Activated T-cell treated with anti-CD3 and anti-CD28 coated beads, Interleukin-2, amount 50 U/mL, for 72 hours (primary cell): ENCODE results near the gene ATP2B2. TPM values are rescaled to one million over a fixed set of nuclear protein-coding genes. Genes with fewer than 3 reads are reported as not detected.

Experiments used
- ATAC-seq, 2 donors: fragments of 150-1000 bp; cut with Tn5 transposase; replicated peaks in 1 of 2; 2 replicates each; pipeline ENCODE4 v1.10.0; 2021; ENCODE audit warnings: moderate library complexity in 2 of 2, mild to moderate bottlenecking in 1 of 2
- DNase-seq, 2 donors: peaks; one replicate each; pipeline ENCODE4 v3.0.0; 2021 to 2022; ENCODE audit warnings: mixed read lengths in 1 of 2
- H3K27ac Mint-ChIP-seq: one replicate; pipeline ENCODE4 v1.8.0; 2022; ENCODE audit warnings: mild to moderate bottlenecking, moderate library complexity, mixed read lengths
- H3K27me3 Mint-ChIP-seq: one replicate; pipeline ENCODE4 v1.8.0; 2022; ENCODE audit warnings: low read depth, mixed read lengths
- H3K36me3 Mint-ChIP-seq, 2 donors: one replicate each; pipeline ENCODE4 v1.8.0; 2022; ENCODE audit warnings: mixed read lengths in 2 of 2, mild to moderate bottlenecking in 1 of 2; ENCODE audit not compliant: insufficient read depth in 2 of 2
- H3K4me1 Mint-ChIP-seq: one replicate; pipeline ENCODE4 v1.8.0; 2022; ENCODE audit warnings: low read depth, mixed read lengths
- H3K4me3 Mint-ChIP-seq, 2 donors: one replicate each; pipeline ENCODE4 v1.8.0; 2022; ENCODE audit warnings: mild to moderate bottlenecking in 2 of 2, mixed read lengths in 2 of 2, moderate library complexity in 2 of 2
- H3K9me3 Mint-ChIP-seq, 2 donors: one replicate each; pipeline ENCODE4 v1.8.0; 2022; ENCODE audit warnings: mixed read lengths in 2 of 2
- total RNA-seq, 2 donors: library from RNA; stranded (reverse); gene quantifications; one replicate each; pipeline ENCODE4 v1.2.3, GENCODE V29; 2022

The ATP2B2 gene
- total RNA-seq, 2 donors from 2014 or later: not detected

- Mint-ChIP-seq H3K27ac (no peak overlapping the region), H3K27me3 (peaks cover 8% of the 10 kb centered on the region), H3K4me1 (no peaks in the 10 kb centered on the region), H3K36me3 (no peaks in the 10 kb centered on the region), H3K9me3 (no peaks in the 10 kb centered on the region), H3K4me3 (no peak overlapping the region)
- ATAC-seq (no peak), DNase-seq (no peak)
These were observed 170.1 kb downstream of the ATP2B2 start for GRCh38 chr3:10335190-10335738.

GRCh38 chr3:10334459-10334858 is 170.9 kb downstream of the ATP2B2 start:
- no peak for DNase-seq
- Mint-ChIP-seq H3K27me3 (peaks cover 16% of the 10 kb centered on the region), H3K4me1 (no peaks in the 10 kb centered on the region), H3K4me3 (no peak overlapping the region), H3K9me3 (no peaks in the 10 kb centered on the region), H3K36me3 (no peaks in the 10 kb centered on the region), H3K27ac (no peak overlapping the region)
- ATAC-seq: no peak

GRCh38 chr3:10334042-10334441 is 171.3 kb downstream of the ATP2B2 start:
- DNase-seq: no peak
- no peak overlapping the region for H3K4me3 Mint-ChIP-seq
- ATAC-seq: no peak
- no peaks in the 10 kb centered on the region for H3K36me3 Mint-ChIP-seq
- H3K9me3 Mint-ChIP-seq: no peaks in the 10 kb centered on the region
- H3K27ac Mint-ChIP-seq: no peak overlapping the region
- H3K4me1 Mint-ChIP-seq: no peaks in the 10 kb centered on the region
- peaks cover 20% of the 10 kb centered on the region for H3K27me3 Mint-ChIP-seq

GRCh38 chr3:10333349-10333650 is 172.1 kb downstream of the ATP2B2 start:
- H3K36me3 Mint-ChIP-seq: no peaks in the 10 kb centered on the region
- no peak overlapping the region for H3K4me3 Mint-ChIP-seq
- no peaks in the 10 kb centered on the region for H3K9me3 Mint-ChIP-seq
- ATAC-seq (no peak), DNase-seq (no peak)
- peaks cover 28% of the 10 kb centered on the region for H3K27me3 Mint-ChIP-seq
- no peaks in the 10 kb centered on the region for H3K4me1 Mint-ChIP-seq
- no peak overlapping the region for H3K27ac Mint-ChIP-seq

GRCh38 chr3:10332481-10333348 is 172.7 kb downstream of the ATP2B2 start:
- DNase-seq (no peak), ATAC-seq (no peak)
- Mint-ChIP-seq H3K4me1 (no peaks in the 10 kb centered on the region), H3K9me3 (no peaks in the 10 kb centered on the region), H3K36me3 (no peaks in the 10 kb centered on the region), H3K27ac (no peak overlapping the region), H3K27me3 (peaks cover 34% of the 10 kb centered on the region), H3K4me3 (no peak overlapping the region)

GRCh38 chr3:10331320-10331719 is 174.1 kb downstream of the ATP2B2 start:
- ATAC-seq: no peak
- H3K9me3 Mint-ChIP-seq: no peaks in the 10 kb centered on the region

GRCh38 chr3:10330319-10330718 is 175.1 kb downstream of the ATP2B2 start:
- no peak overlapping the region for H3K27ac Mint-ChIP-seq
- DNase-seq (no peak), ATAC-seq (no peak)
- H3K9me3 Mint-ChIP-seq: no peaks in the 10 kb centered on the region
- no peaks in the 10 kb centered on the region for H3K36me3 Mint-ChIP-seq
- peaks cover 55% of the 10 kb centered on the region for H3K27me3 Mint-ChIP-seq
- H3K4me3 Mint-ChIP-seq: no peak overlapping the region
- H3K4me1 Mint-ChIP-seq: no peaks in the 10 kb centered on the region

More at GRCh38 chr3:10331320-10331719, 174.1 kb downstream of the ATP2B2 start:
- Mint-ChIP-seq H3K36me3 (no peaks in the 10 kb centered on the region), H3K27ac (no peak overlapping the region), H3K4me1 (no peaks in the 10 kb centered on the region), H3K27me3 (peaks cover 45% of the 10 kb centered on the region), H3K4me3 (no peak overlapping the region)
- no peak for DNase-seq

GRCh38 chr3:10329495-10330015 is 175.8 kb downstream of the ATP2B2 start:
- H3K4me3 Mint-ChIP-seq: no peak overlapping the region
- ATAC-seq: no peak
- no peaks in the 10 kb centered on the region for H3K9me3 Mint-ChIP-seq
- DNase-seq: no peak
- peaks cover 60% of the 10 kb centered on the region for H3K27me3 Mint-ChIP-seq
- H3K27ac Mint-ChIP-seq: no peak overlapping the region
- no peaks in the 10 kb centered on the region for H3K36me3 Mint-ChIP-seq
- no peaks in the 10 kb centered on the region for H3K4me1 Mint-ChIP-seq

GRCh38 chr3:10328460-10329071 is 176.8 kb downstream of the ATP2B2 start:
- Mint-ChIP-seq H3K27me3 (peaks cover 57% of the 10 kb centered on the region), H3K9me3 (no peaks in the 10 kb centered on the region), H3K4me1 (no peaks in the 10 kb centered on the region), H3K4me3 (no peak overlapping the region), H3K27ac (no peak overlapping the region), H3K36me3 (no peaks in the 10 kb centered on the region)
- DNase-seq (no peak), ATAC-seq (no peak)

- Mint-ChIP-seq H3K4me3 (no peak overlapping the region), H3K4me1 (no peaks in the 10 kb centered on the region), H3K27me3 (peaks cover 53% of the 10 kb centered on the region), H3K27ac (no peak overlapping the region), H3K36me3 (no peaks in the 10 kb centered on the region), H3K9me3 (no peaks in the 10 kb centered on the region)
- no peak for DNase-seq
- no peak for ATAC-seq
These were observed 177.8 kb downstream of the ATP2B2 start for GRCh38 chr3:10327592-10327991.

- Mint-ChIP-seq H3K4me1 (peaks cover 35% of the 10 kb centered on the region), H3K27me3 (peaks cover 23% of the 10 kb centered on the region), H3K4me3 (no peak overlapping the region), H3K36me3 (peaks cover 0 to 4% of the 10 kb centered on the region in 2 donors), H3K27ac (no peak overlapping the region), H3K9me3 (no peaks in the 10 kb centered on the region)
- no peak for ATAC-seq
- peak; percentile 10 to 19 for DNase-seq
These were observed 183.1 kb downstream of the ATP2B2 start for GRCh38 chr3:10322352-10322710.

- H3K9me3 Mint-ChIP-seq: no peaks in the 10 kb centered on the region
- DNase-seq (no peak), ATAC-seq (no peak)
- H3K4me1 Mint-ChIP-seq: peaks cover 36% of the 10 kb centered on the region
- no peak overlapping the region for H3K27ac Mint-ChIP-seq
- H3K27me3 Mint-ChIP-seq: peaks cover 20% of the 10 kb centered on the region
- H3K36me3 Mint-ChIP-seq: peaks cover 0 to 4% of the 10 kb centered on the region in 2 donors
- H3K4me3 Mint-ChIP-seq: peak overlapping the region; percentile 62 to 69
These were observed 183.6 kb downstream of the ATP2B2 start for GRCh38 chr3:10321630-10322351.

GRCh38 chr3:10320320-10320677 is 185.1 kb downstream of the ATP2B2 start:
- ATAC-seq: no peak
- H3K27ac Mint-ChIP-seq: peak overlapping the region; percentile 94

More at GRCh38 chr3:10320320-10320677, 185.1 kb downstream of the ATP2B2 start:
- Mint-ChIP-seq H3K36me3 (peaks cover 0 to 4% of the 10 kb centered on the region in 2 donors), H3K4me3 (peak overlapping the region; percentile 92 to 94), H3K4me1 (peaks cover 36% of the 10 kb centered on the region), H3K27me3 (peaks cover 5% of the 10 kb centered on the region), H3K9me3 (no peaks in the 10 kb centered on the region)
- no peak for DNase-seq
